IMR-90 (cell line): ENCODE results near the gene SMIM44. TPM values are rescaled to one million over a fixed set of nuclear protein-coding genes. Genes with fewer than 3 reads are reported as not detected.

Experiments used
- ATAC-seq: fragments of 200-7000 bp; cut with Tn5 transposase; 2 replicates; pipeline ENCODE4 v1.9.1; 2020; ENCODE audit warnings: low read depth, mild to moderate bottlenecking, moderate library complexity
- BruUV-seq: library from RNA; stranded (reverse); fragments of 400-500 nt; replicated peaks from 2 replicates; lab custom pipeline; 2021; lab: Mats Ljungman, UMichigan
- CTCF ChIA-PET: fragments of 300-600 bp; formaldehyde crosslinking; extraction: SDS; loops from one replicate; lab custom pipeline; 2021; ENCODE audit warnings: antibody characterized with exemption; lab: Yijun Ruan, JAX
- POLR2A ChIA-PET: fragments of 300-600 bp; sonication (Branson Sonifier 250); formaldehyde crosslinking; loops from one replicate; lab custom pipeline; 2022; ENCODE audit warnings: antibody characterized with exemption; ENCODE audit not compliant: unreplicated experiment; lab: Charles Lee
- DNase-seq: peaks from one replicate; pipeline ENCODE4 v3.0.0; 2013
- H2AFZ ChIP-seq: replicated peaks from 2 replicates; pipeline ENCODE3; 2013; ENCODE audit warnings: low read length, mild to moderate bottlenecking; ENCODE audit not compliant: poor library complexity
- H2AK5ac ChIP-seq: 2 replicates; pipeline ENCODE4 v1.6.1; 2013; ENCODE audit warnings: low read depth, low read length, inconsistent platforms
- H2AK9ac ChIP-seq: replicated peaks from 2 replicates; pipeline ENCODE3; 2013; ENCODE audit warnings: mild to moderate bottlenecking, low read depth, low read length, moderate library complexity; ENCODE audit not compliant: poor library complexity
- H2BK120ac ChIP-seq: 2 replicates; pipeline ENCODE4 v1.6.1; 2013; ENCODE audit warnings: low read depth, low read length, inconsistent platforms
- H2BK15ac ChIP-seq: 3 replicates; pipeline ENCODE4 v1.6.1; 2013; ENCODE audit warnings: low read depth, low read length, inconsistent platforms
- H2BK20ac ChIP-seq: 2 replicates; pipeline ENCODE4 v1.6.1; 2013; ENCODE audit warnings: low read depth, mild to moderate bottlenecking, inconsistent platforms, low read length, moderate library complexity
- H2BK5ac ChIP-seq: 2 replicates; pipeline ENCODE4 v1.6.1; 2013; ENCODE audit warnings: mild to moderate bottlenecking, low read depth, low read length, inconsistent platforms; ENCODE audit not compliant: poor library complexity, severe bottlenecking
- H3K14ac ChIP-seq: replicated peaks from 2 replicates; pipeline ENCODE4 v1.6.1; 2013; ENCODE audit warnings: low read depth, low read length, inconsistent platforms
- H3K18ac ChIP-seq: 2 replicates; pipeline ENCODE4 v1.6.1; 2013; ENCODE audit warnings: low read depth, low read length, control low read depth
- H3K23ac ChIP-seq: 2 replicates; pipeline ENCODE4 v1.6.1; 2013; ENCODE audit warnings: low read depth, low read length, inconsistent platforms
- H3K27ac ChIP-seq: 2 replicates; pipeline ENCODE4 v1.5.1; 2013; ENCODE audit warnings: mild to moderate bottlenecking, control low read depth, low read length; ENCODE audit not compliant: insufficient read depth
- H3K27me3 ChIP-seq: 2 replicates; pipeline ENCODE4 v1.6.1; 2013; ENCODE audit warnings: low read length; ENCODE audit not compliant: control insufficient read depth, insufficient read depth
- H3K36me3 ChIP-seq: 2 replicates; pipeline ENCODE4 v1.6.1; 2013; ENCODE audit warnings: low read length, mixed read lengths; ENCODE audit not compliant: control insufficient read depth, insufficient read depth
- H3K4ac ChIP-seq: 2 replicates; pipeline ENCODE4 v1.6.1; 2013; ENCODE audit warnings: low read depth, low read length, inconsistent platforms
- H3K4me1 ChIP-seq: 2 replicates; pipeline ENCODE4 v1.6.1; 2013; ENCODE audit warnings: low read length, mixed read lengths; ENCODE audit not compliant: control insufficient read depth, insufficient read depth
- H3K4me2 ChIP-seq: 2 replicates; pipeline ENCODE4 v1.6.1; 2013; ENCODE audit warnings: low read depth, mild to moderate bottlenecking, control low read depth, low read length, moderate library complexity
- H3K4me3 ChIP-seq: 2 replicates; pipeline ENCODE4 v1.5.1; 2013; ENCODE audit warnings: low read depth, mild to moderate bottlenecking, control low read depth, low read length, moderate library complexity; ENCODE audit not compliant: insufficient read depth
- H3K56ac ChIP-seq: 2 replicates; pipeline ENCODE4 v1.6.1; 2013; ENCODE audit warnings: low read length, inconsistent platforms; ENCODE audit not compliant: insufficient read depth; ENCODE audit errors: extremely low read depth
- H3K79me1 ChIP-seq, 2 experiments: 2 replicates each; pipeline ENCODE4 v1.6.1; 2013; ENCODE audit warnings: low read length in 2 of 2, inconsistent platforms in 1 of 2, low read depth in 1 of 2
- H3K9ac ChIP-seq: 2 replicates; pipeline ENCODE4 v1.6.1; 2013; ENCODE audit warnings: low read depth, low read length, control low read depth
- H3K9me1 ChIP-seq: 2 replicates; pipeline ENCODE4 v1.6.1; 2013; ENCODE audit warnings: low read length, inconsistent platforms; ENCODE audit not compliant: insufficient read depth
- H3K9me3 ChIP-seq: 2 replicates; pipeline ENCODE4 v1.6.1; 2013; ENCODE audit warnings: low read length; ENCODE audit not compliant: control insufficient read depth, insufficient read depth
- H4K20me1 ChIP-seq: 2 replicates; pipeline ENCODE4 v1.6.1; 2013; ENCODE audit warnings: low read length, inconsistent platforms; ENCODE audit not compliant: insufficient read depth
- H4K5ac ChIP-seq: 2 replicates; pipeline ENCODE4 v1.6.1; 2013; ENCODE audit warnings: mild to moderate bottlenecking, low read depth, low read length, control low read depth
- H4K8ac ChIP-seq, 2 experiments: 2 replicates each; pipeline ENCODE4 v1.6.1; 2013; ENCODE audit warnings: low read depth in 2 of 2, low read length in 2 of 2, control low read depth in 1 of 2, inconsistent platforms in 1 of 2
- H4K91ac ChIP-seq: 2 replicates; pipeline ENCODE4 v1.6.1; 2013; ENCODE audit warnings: low read depth, low read length, inconsistent platforms; ENCODE audit not compliant: insufficient read depth
- CTCF ChIP-seq: conservative IDR thresholded peaks from 2 replicates; pipeline ENCODE4 v1.5.1; 2012; ENCODE audit warnings: mild to moderate bottlenecking, low read depth, low read length, improper control_type of control experiment
- ELK1 ChIP-seq: fragments of 150-350 bp; IDR thresholded peaks from 2 replicates; pipeline ENCODE4 v1.6.1; 2016; ENCODE audit warnings: low read depth, mild to moderate bottlenecking, low read length, moderate library complexity, borderline replicate concordance
- MAZ ChIP-seq: IDR thresholded peaks from 2 replicates; pipeline ENCODE4 v1.6.1; 2012; ENCODE audit warnings: low read depth, mild to moderate bottlenecking, low read length, improper control_type of control experiment, moderate library complexity, borderline replicate concordance
- MXI1 ChIP-seq: IDR thresholded peaks from 2 replicates; pipeline ENCODE4 v1.6.1; 2012; ENCODE audit warnings: low read depth, mild to moderate bottlenecking, low read length, moderate library complexity, borderline replicate concordance
- POLR2A ChIP-seq: IDR thresholded peaks from 2 replicates; pipeline ENCODE4 v1.6.1; 2012; ENCODE audit warnings: mild to moderate bottlenecking, low read depth, low read length
- RAD21 ChIP-seq: IDR thresholded peaks from 2 replicates; pipeline ENCODE4 v1.6.1; 2012; ENCODE audit warnings: low read length, improper control_type of control experiment
- RCOR1 ChIP-seq: IDR thresholded peaks from 2 replicates; pipeline ENCODE4 v1.6.1; 2012; ENCODE audit warnings: mild to moderate bottlenecking, low read length, improper control_type of control experiment; ENCODE audit not compliant: insufficient replicate concordance
- SMC3 ChIP-seq: fragments of 150-350 bp; IDR thresholded peaks from 2 replicates; pipeline ENCODE4 v1.6.1; 2016; ENCODE audit warnings: low read depth, mild to moderate bottlenecking, antibody characterized with exemption, low read length, moderate library complexity
- WGBS, 2 experiments: methylation state at CpG; one replicate each; pipeline versions ENCODE4 v1.1.5 to v1.1.7; 2013; ENCODE audit warnings: missing lambda C conversion rate in 2 of 2; ENCODE audit not compliant: insufficient read length in 1 of 2; ENCODE audit errors: extremely low coverage in 2 of 2; 5-methylcytosine and 5-hydroxymethylcytosine counted together
- dilution Hi-C: fragments of 300-500 bp; cut with HindIII; formaldehyde crosslinking; loops from one replicate; pipeline ENCODE4 v1.14.3; 2018; ENCODE audit warnings: low sequenced_read_pairs; ENCODE audit not compliant: unreplicated experiment
- in situ Hi-C: fragments of 300-500 bp; cut with MboI; formaldehyde crosslinking; loops from 3 replicates; pipeline ENCODE4 v1.14.3; 2019; ENCODE audit warnings: low sequenced_read_pairs, inconsistent platforms, mixed read lengths
- intact Hi-C: fragments of 100-400 bp; cut with micrococcal nuclease; formaldehyde crosslinking; loops from 2 replicates; pipeline ENCODE4 v1.10.0; 2022
- polyA plus RNA-seq, 3 experiments: library from polyadenylated mRNA; depleted of rRNA; stranded (reverse); fragments of >200 nt; gene quantifications; 2 replicates each; pipeline ENCODE4 v1.2.3, GENCODE V29; 2012; ENCODE audit warnings: low replicate concordance in 1 of 3
- total RNA-seq: library from RNA; depleted of rRNA; stranded (reverse); fragments of >200 nt; gene quantifications from 2 replicates; pipeline ENCODE4 v1.2.3, GENCODE V29; 2012

SMIM44 gene
- total and polyA plus RNA-seq, 2 of the 4 experiments (the other 2 are of a cell fraction), result not detected

- H2BK20ac ChIP-seq, result no peak overlapping the region
- intact Hi-C loops, result no loop called here
- no peak overlapping the region for H3K4me3 ChIP-seq
- DNase-seq, result no peak
- no peak overlapping the region for H2BK120ac ChIP-seq
- H4K5ac ChIP-seq, result no peak overlapping the region
- H3K4me2 ChIP-seq, result no peak overlapping the region
- no peak overlapping the region for H2BK15ac ChIP-seq
- no peak overlapping the region for H2AK5ac ChIP-seq
- BruUV-seq, result no TSS peak
- no peak overlapping the region for H4K8ac ChIP-seq
- in situ Hi-C loops, result no loop called here
- peaks cover 6% of the 10 kb centered on the region; the same call in 1 of the 2 replicates for H3K9me1 ChIP-seq
- H2BK5ac ChIP-seq, result no peak overlapping the region
- no peaks in the 10 kb centered on the region for H3K4me1 ChIP-seq
- H3K4ac ChIP-seq, result no peak overlapping the region
- no peaks in the 10 kb centered on the region for H3K9me3 ChIP-seq
- H4K20me1 ChIP-seq, result peaks cover 19% of the 10 kb centered on the region
- H2AFZ ChIP-seq, result no peak overlapping the region
- ChIA-PET POLR2A (no interaction called here), CTCF (no interaction called here)
- no peak overlapping the region for H2AK9ac ChIP-seq
- no peaks in the 10 kb centered on the region for H3K27me3 ChIP-seq
- dilution Hi-C loops, result no loop called here
- no peak overlapping the region for H3K18ac ChIP-seq
- ATAC-seq, result no peak
- H3K56ac ChIP-seq, result no peak overlapping the region
- no peak for TF ChIP-seq RAD21
- TF ChIP-seq MXI1, result no peak
- no peak for TF ChIP-seq CTCF
- no peak for TF ChIP-seq SMC3
- no peak for TF ChIP-seq RCOR1
- no peak for TF ChIP-seq MAZ
- TF ChIP-seq POLR2A, result no peak
- no peak for TF ChIP-seq ELK1
- no peak overlapping the region for H3K14ac ChIP-seq
- H3K27ac ChIP-seq, result no peak overlapping the region
- no peak overlapping the region for H3K23ac ChIP-seq
- no peak overlapping the region for H3K9ac ChIP-seq
- peaks cover 74% of the 10 kb centered on the region for H3K36me3 ChIP-seq
- no peak overlapping the region for H4K91ac ChIP-seq
- WGBS, 2 experiments, result 97% methylated on average over 18 of the region's 29 CpGs; no CpG with 5 or more reads in 1 of the 2 experiments
- peaks cover 13 to 29% of the 10 kb centered on the region in 2 experiments for H3K79me1 ChIP-seq
Observed at GRCh38 chr19:3531716-3532115, 48.5 kb upstream of the SMIM44 start.
